Parathyroid adenoma (tissue), 2 donors: ENCODE results near the gene CYCS.

Experiments used
- H2AFZ ChIP-seq: fragments of 300-600 bp; sonication (generic); one replicate; pipeline ENCODE4 v1.7.0; 2017; ENCODE audit warnings: antibody characterized with exemption, mild to moderate bottlenecking
- H3K27ac ChIP-seq: fragments of 300-600 bp; sonication (generic); one replicate; pipeline ENCODE4 v1.7.0; 2017
- H3K27me3 ChIP-seq: fragments of 300-600 bp; sonication (generic); one replicate; pipeline ENCODE4 v1.7.0; 2017; ENCODE audit warnings: low read length; ENCODE audit not compliant: control insufficient read depth, insufficient read depth
- H3K36me3 ChIP-seq: fragments of 300-600 bp; sonication (generic); one replicate; pipeline ENCODE4 v1.7.0; 2017; ENCODE audit warnings: low read length; ENCODE audit not compliant: control insufficient read depth, insufficient read depth
- H3K4me1 ChIP-seq: fragments of 300-600 bp; sonication (generic); one replicate; pipeline ENCODE4 v1.7.0; 2017; ENCODE audit warnings: control low read depth
- H3K4me2 ChIP-seq: fragments of 300-600 bp; sonication (generic); one replicate; pipeline ENCODE4 v1.7.0; 2017; ENCODE audit warnings: low read length
- H3K4me3 ChIP-seq: fragments of 300-600 bp; sonication (generic); one replicate; pipeline ENCODE4 v1.7.0; 2017; ENCODE audit warnings: low read depth, low read length
- H3K79me2 ChIP-seq: fragments of 300-600 bp; sonication (generic); one replicate; pipeline ENCODE4 v1.7.0; 2017; ENCODE audit warnings: control low read depth
- H3K9ac ChIP-seq: fragments of 300-600 bp; sonication (generic); one replicate; pipeline ENCODE4 v1.7.0; 2017; ENCODE audit warnings: mild to moderate bottlenecking
- H3K9me3 ChIP-seq: fragments of 300-600 bp; sonication (generic); one replicate; pipeline ENCODE4 v1.7.0; 2017; ENCODE audit warnings: low read length; ENCODE audit not compliant: control insufficient read depth
- TF ChIP-seq, protein P1 (sequence below): fragments of 300-600 bp; sonication (generic); IDR thresholded peaks from one replicate; pipeline ENCODE4 v1.7.0; 2017; ENCODE audit warnings: antibody characterized with exemption, mild to moderate bottlenecking
- donor health status: primary hyperparathyroidism.

Gene CYCS

DNA sequence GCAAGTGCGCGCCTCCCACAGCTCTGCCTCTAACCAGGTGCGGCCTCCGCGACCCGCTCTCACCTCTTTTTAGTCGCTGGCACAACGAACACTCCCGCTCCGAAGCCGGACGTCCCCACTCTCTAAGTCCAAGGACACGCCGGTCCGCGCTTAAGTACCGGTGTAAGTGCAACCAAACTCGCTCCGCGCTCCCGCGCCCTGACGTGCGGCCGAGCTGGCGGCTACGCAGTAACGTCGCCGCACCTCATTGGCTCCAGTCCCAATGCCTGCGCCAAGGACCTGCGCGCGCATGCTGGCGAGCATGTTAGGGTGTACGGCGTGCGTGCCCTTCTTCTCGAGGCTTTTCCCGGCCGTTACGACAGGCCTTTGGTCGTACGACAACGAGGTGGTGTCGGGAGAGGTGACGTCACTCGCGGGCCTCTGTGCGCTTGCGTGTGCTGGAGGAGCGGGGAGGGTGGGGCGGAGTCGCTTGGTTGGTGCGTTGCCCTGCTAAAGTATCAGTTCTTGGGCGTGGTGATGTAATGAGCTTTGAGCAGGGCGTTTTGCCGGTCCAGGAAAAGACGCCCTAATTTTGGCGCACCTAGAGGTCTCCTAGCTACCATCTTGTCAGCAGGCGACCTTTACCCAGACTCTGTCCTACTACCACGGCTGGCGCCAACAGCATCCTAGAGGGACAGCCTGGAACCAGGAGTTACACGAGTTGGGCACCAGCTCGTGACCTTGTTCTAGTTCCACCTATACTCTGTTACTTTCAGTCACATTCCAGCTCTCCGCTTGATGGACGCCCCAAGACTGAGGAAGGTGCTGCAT is at the start of gene CYCS:
CYCS (minus strand) TSS at position 124 of the 810 bp plus-strand sequence. CDS start 1,141 bp downstream, outside the sequence.
- Histone ChIP-seq H2AFZ (peak within 1 kb of the TSS; percentile 80), H3K27me3 (no peaks in the 10 kb centered on the region), H3K79me2 (peaks cover 11% of the 10 kb centered on the region), H3K4me3 (peak within 1 kb of the TSS; percentile 86), H3K36me3 (no peaks in the 10 kb centered on the region), H3K4me2 (peak within 1 kb of the TSS; percentile 90), H3K9ac (peak within 1 kb of the TSS; percentile 39), H3K4me1 (no peaks in the 10 kb centered on the region), H3K9me3 (no peaks in the 10 kb centered on the region), H3K27ac (peak within 1 kb of the TSS; percentile 82)
- TF ChIP-seq, protein P1, sequence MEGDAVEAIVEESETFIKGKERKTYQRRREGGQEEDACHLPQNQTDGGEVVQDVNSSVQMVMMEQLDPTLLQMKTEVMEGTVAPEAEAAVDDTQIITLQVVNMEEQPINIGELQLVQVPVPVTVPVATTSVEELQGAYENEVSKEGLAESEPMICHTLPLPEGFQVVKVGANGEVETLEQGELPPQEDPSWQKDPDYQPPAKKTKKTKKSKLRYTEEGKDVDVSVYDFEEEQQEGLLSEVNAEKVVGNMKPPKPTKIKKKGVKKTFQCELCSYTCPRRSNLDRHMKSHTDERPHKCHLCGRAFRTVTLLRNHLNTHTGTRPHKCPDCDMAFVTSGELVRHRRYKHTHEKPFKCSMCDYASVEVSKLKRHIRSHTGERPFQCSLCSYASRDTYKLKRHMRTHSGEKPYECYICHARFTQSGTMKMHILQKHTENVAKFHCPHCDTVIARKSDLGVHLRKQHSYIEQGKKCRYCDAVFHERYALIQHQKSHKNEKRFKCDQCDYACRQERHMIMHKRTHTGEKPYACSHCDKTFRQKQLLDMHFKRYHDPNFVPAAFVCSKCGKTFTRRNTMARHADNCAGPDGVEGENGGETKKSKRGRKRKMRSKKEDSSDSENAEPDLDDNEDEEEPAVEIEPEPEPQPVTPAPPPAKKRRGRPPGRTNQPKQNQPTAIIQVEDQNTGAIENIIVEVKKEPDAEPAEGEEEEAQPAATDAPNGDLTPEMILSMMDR: no peak

DNA sequence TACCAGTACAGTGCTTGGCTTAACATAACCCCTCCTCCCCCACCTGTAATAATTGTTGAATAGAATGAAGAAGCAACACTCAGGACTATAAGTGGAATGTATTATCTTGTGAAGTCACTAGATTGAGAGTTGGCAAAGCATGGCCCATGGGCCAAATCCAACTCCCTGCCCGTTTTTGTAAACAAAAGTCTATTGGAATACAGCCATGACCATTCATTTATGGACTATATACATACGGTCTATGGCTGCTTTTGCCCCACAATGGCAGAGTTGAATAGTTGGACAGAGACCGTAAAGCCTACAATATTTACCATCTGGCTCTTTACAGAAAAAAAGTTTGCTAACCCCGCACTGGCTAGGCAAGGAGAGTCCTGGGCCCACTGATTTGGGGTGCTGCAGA is 48.1 kb upstream of the CYCS start:
- H3K27me3 ChIP-seq: no peaks in the 10 kb centered on the region
- H3K9ac ChIP-seq: no peak overlapping the region
- H2AFZ ChIP-seq: no peak overlapping the region
- H3K36me3 ChIP-seq: no peaks in the 10 kb centered on the region
- no peaks in the 10 kb centered on the region for H3K9me3 ChIP-seq
- H3K27ac ChIP-seq: no peak overlapping the region
- H3K4me1 ChIP-seq: no peaks in the 10 kb centered on the region
- H3K4me3 ChIP-seq: no peak overlapping the region
- no peak overlapping the region for H3K4me2 ChIP-seq
- TF ChIP-seq, protein P1: no peak
- no peaks in the 10 kb centered on the region for H3K79me2 ChIP-seq

DNA sequence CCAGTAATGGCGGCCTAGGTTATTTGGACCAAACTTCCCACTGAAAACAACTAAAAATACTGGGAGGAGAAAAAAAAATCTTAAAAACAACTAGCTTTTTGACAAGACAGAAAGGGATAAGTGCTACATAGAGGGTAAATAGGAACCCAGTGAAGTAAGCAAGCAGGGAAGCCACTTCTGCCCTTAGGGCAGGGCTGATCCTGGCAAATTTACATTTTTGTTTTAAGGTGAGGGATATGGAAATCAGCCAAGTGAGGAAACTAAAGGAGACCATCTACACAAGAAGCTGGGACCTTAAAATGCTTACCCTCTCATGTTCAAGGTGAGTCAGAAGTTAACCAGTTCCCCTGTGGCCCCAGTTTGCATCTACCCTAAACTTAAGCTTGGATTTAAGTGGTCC is 46.5 kb upstream of the CYCS start:
- H3K27me3 ChIP-seq: no peaks in the 10 kb centered on the region
- TF ChIP-seq, protein P1: no peak
- H3K4me3 ChIP-seq: no peak overlapping the region
- H3K4me1 ChIP-seq: no peaks in the 10 kb centered on the region
- H3K9me3 ChIP-seq: no peaks in the 10 kb centered on the region
- H3K9ac ChIP-seq: no peak overlapping the region
- no peak overlapping the region for H3K27ac ChIP-seq
- H3K36me3 ChIP-seq: no peaks in the 10 kb centered on the region
- no peaks in the 10 kb centered on the region for H3K79me2 ChIP-seq
- no peak overlapping the region for H3K4me2 ChIP-seq
- H2AFZ ChIP-seq: no peak overlapping the region

DNA sequence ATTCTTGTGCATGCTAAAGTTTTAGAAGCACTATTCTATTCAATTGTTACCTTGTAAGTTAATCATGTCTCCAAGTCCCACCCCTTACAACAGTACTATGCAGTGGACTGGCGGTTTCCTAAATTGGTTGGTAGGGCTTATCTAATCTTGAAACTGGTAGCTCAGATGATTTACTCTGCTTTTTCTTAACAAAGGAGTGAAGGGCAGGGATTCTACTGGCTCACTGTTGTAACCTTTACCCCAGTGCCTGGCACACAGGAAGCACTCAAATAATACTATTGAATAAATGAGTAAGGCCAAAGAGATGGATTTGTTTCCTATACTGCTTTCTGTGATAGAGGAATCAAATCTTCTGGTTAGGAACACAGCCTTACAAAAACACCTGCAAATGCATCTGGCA is 46.0 kb upstream of the CYCS start:
- H2AFZ ChIP-seq: no peak overlapping the region

More for the DNA sequence above, 46.0 kb upstream of the CYCS start:
- H3K9ac ChIP-seq: no peak overlapping the region
- TF ChIP-seq, protein P1: no peak
- H3K4me2 ChIP-seq: no peak overlapping the region
- no peak overlapping the region for H3K27ac ChIP-seq
- H3K27me3 ChIP-seq: no peaks in the 10 kb centered on the region
- H3K79me2 ChIP-seq: no peaks in the 10 kb centered on the region
- no peaks in the 10 kb centered on the region for H3K4me1 ChIP-seq
- no peak overlapping the region for H3K4me3 ChIP-seq
- H3K36me3 ChIP-seq: no peaks in the 10 kb centered on the region
- no peaks in the 10 kb centered on the region for H3K9me3 ChIP-seq
